Activated CD4-positive, alpha-beta T cell treated with anti-CD3 and anti-CD28 coated beads, Interleukin-10, Interleukin-2, amounts not matched to agents 100 ng/mL and 50 ng/mL, durations not matched to agents 16 hours and 8 hours (primary cell): Measurements from ENCODE around the gene NCOA1.
"Not testable (repeated sequence)": the region's sequence is repeated elsewhere in the genome, so short reads cannot be mapped to it uniquely, and the experiment has no call there.

Experiments
- DNase-seq: peaks from one replicate; pipeline ENCODE4 v3.0.0-alpha.2; 2020

NCOA1 gene

GRCh38 chr2:24754985-24755705 lies 264.1 kb downstream of the NCOA1 start:
- DNase-seq = peak; percentile 10

GRCh38 chr2:24756789-24757188 lies 265.7 kb downstream of the NCOA1 start:
- DNase-seq = no peak

GRCh38 chr2:24761866-24762265 lies 270.8 kb downstream of the NCOA1 start:
- no peak for DNase-seq

GRCh38 chr2:24762518-24762917 lies 271.5 kb downstream of the NCOA1 start:
- no peak for DNase-seq

GRCh38 chr2:24763843-24764242 lies 272.8 kb downstream of the NCOA1 start:
- no peak for DNase-seq

GRCh38 chr2:24766609-24767008 lies 275.6 kb downstream of the NCOA1 start:
- DNase-seq = peak; percentile 57

GRCh38 chr2:24768013-24768412 lies 277.0 kb downstream of the NCOA1 start:
- DNase-seq = no peak

- DNase-seq = no peak
Observed at GRCh38 chr2:24768601-24769000, 277.5 kb downstream of the NCOA1 start.

GRCh38 chr2:24771061-24771460 lies 280.0 kb downstream of the NCOA1 start:
- DNase-seq = no peak

- DNase-seq = no peak
Observed at GRCh38 chr2:24771764-24772586, 280.9 kb downstream of the NCOA1 start.

- no peak for DNase-seq
Observed at GRCh38 chr2:24774373-24774772, 283.3 kb downstream of the NCOA1 start.

- no peak for DNase-seq
Observed at GRCh38 chr2:24779116-24779515, 288.1 kb downstream of the NCOA1 start.

- no peak for DNase-seq
Observed at GRCh38 chr2:24783641-24784040, 292.6 kb downstream of the NCOA1 start.

GRCh38 chr2:24785671-24786321 lies 294.7 kb downstream of the NCOA1 start:
- no peak for DNase-seq

- DNase-seq = no peak
Observed at GRCh38 chr2:24787532-24787931, 296.5 kb downstream of the NCOA1 start.

GRCh38 chr2:24788816-24789215 lies 297.8 kb downstream of the NCOA1 start:
- DNase-seq = no peak

- DNase-seq = no peak
Observed at GRCh38 chr2:24791452-24791851, 300.4 kb downstream of the NCOA1 start.

- DNase-seq = no peak
Observed at GRCh38 chr2:24792542-24792873, 301.5 kb downstream of the NCOA1 start.

- peak; percentile 97 for DNase-seq
Observed at GRCh38 chr2:24792874-24793760, 302.1 kb downstream of the NCOA1 start, which contains the start of the genes CENPO and PTRHD1. TSS of gene CENPO (plus strand) at chr2:24793425. CDS start at chr2:24793920, 495 bp downstream. TSS of gene PTRHD1 (minus strand) at chr2:24793391. CDS start at chr2:24793377, 14 bp downstream.

GRCh38 chr2:24793761-24794435 lies 302.8 kb downstream of the NCOA1 start:
- DNase-seq = peak; percentile 26

GRCh38 chr2:24797644-24798043 lies 306.6 kb downstream of the NCOA1 start:
- DNase-seq = no peak

- DNase-seq = not testable (repeated sequence)
Observed at GRCh38 chr2:24800487-24800886, 309.4 kb downstream of the NCOA1 start.
